Endothelial cell (in vitro differentiated cells): Measurements from ENCODE around the gene ZBTB40. TPM values are rescaled to one million over a fixed set of nuclear protein-coding genes. Genes with fewer than 3 reads are reported as not detected.

Experiments
- DNase-seq: peaks from one replicate; pipeline ENCODE4 v3.0.0; 2021; ENCODE audit warnings: low spot score
- H3K27ac Mint-ChIP-seq: one replicate; pipeline ENCODE4 v1.8.0; 2021; ENCODE audit warnings: mixed read lengths, inconsistent platforms; ENCODE audit not compliant: unreplicated experiment
- H3K27me3 Mint-ChIP-seq: one replicate; pipeline ENCODE4 v1.8.0; 2021; ENCODE audit warnings: mild to moderate bottlenecking, moderate library complexity, mixed read lengths, inconsistent platforms; ENCODE audit not compliant: unreplicated experiment
- H3K36me3 Mint-ChIP-seq: one replicate; pipeline ENCODE4 v1.8.0; 2021; ENCODE audit warnings: mild to moderate bottlenecking, low read depth, mixed read lengths, inconsistent platforms; ENCODE audit not compliant: unreplicated experiment
- H3K4me1 Mint-ChIP-seq: one replicate; pipeline ENCODE4 v1.8.0; 2021; ENCODE audit warnings: mild to moderate bottlenecking, mixed read lengths, inconsistent platforms; ENCODE audit not compliant: unreplicated experiment
- H3K4me3 Mint-ChIP-seq: one replicate; pipeline ENCODE4 v1.8.0; 2021; ENCODE audit warnings: mild to moderate bottlenecking, mixed read lengths, inconsistent platforms; ENCODE audit not compliant: unreplicated experiment
- H3K9me3 Mint-ChIP-seq: one replicate; pipeline ENCODE4 v1.8.0; 2021; ENCODE audit warnings: mixed read lengths, inconsistent platforms; ENCODE audit not compliant: unreplicated experiment
- total RNA-seq: library from RNA; stranded (reverse); fragmentation: NEBNext Ultra II Directional; extraction: Animal tissue kit (Norgen Biotek cat#: 25700); gene quantifications from one replicate; pipeline ENCODE4 v1.2.1, GENCODE V29; 2021; ENCODE audit not compliant: unreplicated experiment
- TF ChIP-seq, protein P1 (sequence below): fragments of 200-600 bp; sonication (generic); IDR thresholded peaks from one replicate; pipeline ENCODE4 v1.5.0; 2021; ENCODE audit warnings: antibody characterized with exemption; ENCODE audit not compliant: unreplicated experiment

The ZBTB40 gene
- total RNA-seq, 1 donor from 2014 or later = 18.9 TPM

- TF ChIP-seq, protein P1, sequence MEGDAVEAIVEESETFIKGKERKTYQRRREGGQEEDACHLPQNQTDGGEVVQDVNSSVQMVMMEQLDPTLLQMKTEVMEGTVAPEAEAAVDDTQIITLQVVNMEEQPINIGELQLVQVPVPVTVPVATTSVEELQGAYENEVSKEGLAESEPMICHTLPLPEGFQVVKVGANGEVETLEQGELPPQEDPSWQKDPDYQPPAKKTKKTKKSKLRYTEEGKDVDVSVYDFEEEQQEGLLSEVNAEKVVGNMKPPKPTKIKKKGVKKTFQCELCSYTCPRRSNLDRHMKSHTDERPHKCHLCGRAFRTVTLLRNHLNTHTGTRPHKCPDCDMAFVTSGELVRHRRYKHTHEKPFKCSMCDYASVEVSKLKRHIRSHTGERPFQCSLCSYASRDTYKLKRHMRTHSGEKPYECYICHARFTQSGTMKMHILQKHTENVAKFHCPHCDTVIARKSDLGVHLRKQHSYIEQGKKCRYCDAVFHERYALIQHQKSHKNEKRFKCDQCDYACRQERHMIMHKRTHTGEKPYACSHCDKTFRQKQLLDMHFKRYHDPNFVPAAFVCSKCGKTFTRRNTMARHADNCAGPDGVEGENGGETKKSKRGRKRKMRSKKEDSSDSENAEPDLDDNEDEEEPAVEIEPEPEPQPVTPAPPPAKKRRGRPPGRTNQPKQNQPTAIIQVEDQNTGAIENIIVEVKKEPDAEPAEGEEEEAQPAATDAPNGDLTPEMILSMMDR = no peak
- Mint-ChIP-seq H3K9me3 (no peaks in the 10 kb centered on the region), H3K36me3 (no peaks in the 10 kb centered on the region), H3K4me3 (no peak overlapping the region), H3K27ac (no peak overlapping the region), H3K27me3 (no peaks in the 10 kb centered on the region), H3K4me1 (peaks cover 7% of the 10 kb centered on the region)
- no peak for DNase-seq
These were observed 48.4 kb downstream of the ZBTB40 start for GRCh38 chr1:22500058-22500457.

GRCh38 chr1:22500471-22500870, 48.8 kb downstream of the ZBTB40 start:
- Mint-ChIP-seq H3K27ac (no peak overlapping the region), H3K4me3 (no peak overlapping the region), H3K27me3 (no peaks in the 10 kb centered on the region), H3K9me3 (no peaks in the 10 kb centered on the region), H3K4me1 (peaks cover 7% of the 10 kb centered on the region), H3K36me3 (no peaks in the 10 kb centered on the region)
- no peak for DNase-seq
- TF ChIP-seq, protein P1 = no peak

- H3K27me3 Mint-ChIP-seq = no peaks in the 10 kb centered on the region
- TF ChIP-seq, protein P1 = no peak
- peaks cover 7% of the 10 kb centered on the region for H3K4me1 Mint-ChIP-seq
These were observed 50.6 kb downstream of the ZBTB40 start for GRCh38 chr1:22502202-22502601.

GRCh38 chr1:22503721-22504410, 52.2 kb downstream of the ZBTB40 start:
- H3K27ac Mint-ChIP-seq = no peak overlapping the region
- peaks cover 2% of the 10 kb centered on the region for H3K4me1 Mint-ChIP-seq
- peaks cover 14% of the 10 kb centered on the region for H3K36me3 Mint-ChIP-seq
- TF ChIP-seq, protein P1 = no peak
- no peak overlapping the region for H3K4me3 Mint-ChIP-seq
- H3K27me3 Mint-ChIP-seq = peaks cover 2% of the 10 kb centered on the region
- H3K9me3 Mint-ChIP-seq = no peaks in the 10 kb centered on the region
- no peak for DNase-seq

More at GRCh38 chr1:22502202-22502601, 50.6 kb downstream of the ZBTB40 start:
- Mint-ChIP-seq H3K36me3 (peaks cover 4% of the 10 kb centered on the region), H3K4me3 (no peak overlapping the region), H3K9me3 (no peaks in the 10 kb centered on the region), H3K27ac (no peak overlapping the region)
- no peak for DNase-seq

- Mint-ChIP-seq H3K27ac (no peak overlapping the region), H3K27me3 (peaks cover 2% of the 10 kb centered on the region), H3K9me3 (no peaks in the 10 kb centered on the region), H3K36me3 (peaks cover 23% of the 10 kb centered on the region), H3K4me1 (no peaks in the 10 kb centered on the region), H3K4me3 (no peak overlapping the region)
- TF ChIP-seq, protein P1 = no peak
- no peak for DNase-seq
These were observed 54.6 kb downstream of the ZBTB40 start for GRCh38 chr1:22506130-22506692.
